Heart right ventricle (tissue), 16 donors: ENCODE results near the gene PI4KB. TPM values are rescaled to one million over a fixed set of nuclear protein-coding genes. Genes with fewer than 3 reads are reported as not detected.

ENCODE experiments used
- ATAC-seq, 8 donors: fragments of 200-7000 bp; cut with Tn5 transposase; one replicate each; pipeline ENCODE4 v1.9.1; 2020; ENCODE audit warnings: mild to moderate bottlenecking in 8 of 8, moderate library complexity in 8 of 8, moderate number of reproducible peaks in 1 of 8
- DNase-seq, 2 donors: peaks; one replicate each; pipeline ENCODE4 v3.0.0-alpha.2; 2020
- H3K27ac ChIP-seq, 10 donors: fragments of 200-600 bp; sonication (generic) in 2 of 10; one replicate each; pipeline versions ENCODE4 v1.5.0 to v1.8.0; 2020 to 2022; ENCODE audit warnings: mild to moderate bottlenecking in 3 of 10
- H3K27me3 ChIP-seq, 7 donors: fragments of 200-600 bp; one replicate each; pipeline ENCODE4 v1.8.0; 2021 to 2022; ENCODE audit warnings: mild to moderate bottlenecking in 2 of 7
- H3K36me3 ChIP-seq, 9 donors: fragments of 200-600 bp; sonication (generic) in 1 of 9; one replicate each; pipeline versions ENCODE4 v1.5.0 to v1.8.0; 2020 to 2022; ENCODE audit warnings: mild to moderate bottlenecking in 2 of 9
- H3K4me1 ChIP-seq, 9 donors: fragments of 200-600 bp; sonication (generic) in 1 of 9; one replicate each; pipeline versions ENCODE4 v1.5.0 to v1.8.0; 2020 to 2022; ENCODE audit warnings: mild to moderate bottlenecking in 4 of 9
- H3K4me3 ChIP-seq, 10 donors: fragments of 200-600 bp; sonication (generic) in 2 of 10; one replicate each; pipeline versions ENCODE4 v1.5.0 to v1.8.0; 2020 to 2022; ENCODE audit warnings: mild to moderate bottlenecking in 7 of 10, moderate library complexity in 2 of 10
- H3K9me3 ChIP-seq, 11 donors: fragments of 200-600 bp in 10 of 11; sonication (generic) in 2 of 11; one replicate each; pipeline versions ENCODE4 v1.5.0 to v1.8.0; 2013 to 2022; ENCODE audit warnings: mild to moderate bottlenecking in 2 of 11, control low read depth in 1 of 11, moderate library complexity in 1 of 11
- WGBS, 2 donors: extraction: QIAGEN DNeasy Blood & Tissue Kit; methylation state at CpG; one replicate each; pipeline ENCODE4 v1.1.7; 2013; ENCODE audit warnings: inconsistent platforms in 1 of 2; 5-methylcytosine and 5-hydroxymethylcytosine counted together
- intact Hi-C, 10 donors: fragments of 100-400 bp; cut with DNase I; formaldehyde crosslinking; loops; one replicate each; pipeline versions ENCODE4 v1.11.1 to v1.14.2; 2022
- polyA plus RNA-seq, 2 donors: library from polyadenylated mRNA; stranded (reverse); fragments of 200-250 nt; gene quantifications; one replicate each; pipeline ENCODE4 v1.2.3, GENCODE V29; 2013
- total RNA-seq, 10 donors: library from RNA; stranded (reverse); fragmentation: NEBNext Ultra II Directional in 3 of 10; extraction: Animal tissue kit (Norgen Biotek cat#: 25700) in 3 of 10; gene quantifications; one replicate each; pipeline versions ENCODE4 v1.2.1 to v1.2.4, GENCODE V29; 2021 to 2023
- TF ChIP-seq, protein P1 (sequence below), 9 donors: fragments of 200-600 bp; sonication (generic) in 2 of 9; IDR thresholded peaks; one replicate each; pipeline versions ENCODE4 v1.5.0 to v1.8.0; 2021 to 2022; ENCODE audit warnings: antibody characterized with exemption in 9 of 9, mild to moderate bottlenecking in 5 of 9, moderate library complexity in 1 of 9
- donor health status: Arrhythmogenic right ventricular cardiomyopathy.
- donor health status: ischemic (EF 13 %, LVEDD 7.1; RV severe dilation, severe dysfunction).
- donor health status: healthy with polysubstance abuse.
- donor health status: DM: no; HTN: yes; CAD: no.
- donor health status: DM: no; HTN: no; CAD: no.
- donor health status: ischemic (EF 25% LVEDD 6.9; RV normal size, moderate dysfunction).
- donor health status: ischemic (EF 25% LVEDD 5.7; RV mildly dilated, moderate dysfunction).
- donor health status: healthy.
- donor health status: DM: yes; HTN: yes; CAD: no.
- donor health status: Ischemic cardiomyopathy.
- donor health status: ischemic (EF 35%, LVEDD 5.7; RV mildly dilated, moderate dysfunction).
- donor health status: nonischemic (EF 11% LVEDD 7.7; RV severe dilation, severe dysfunction).
- donor health status: DM: yes; HTN: yes; CAD: no.
- donor health status: PGD.
- donor health status: ischemic (EF 29% LVEDD 5.4; RV normal size, mild dysfunction).
- donor health status: nonischemic (EF 23%, LVEDD 6.1; RV moderate dilation, normal function).

The PI4KB gene
- total and polyA plus RNA-seq, 12 donors = 17.6 to 52.1 (median 40.2) TPM

DNA sequence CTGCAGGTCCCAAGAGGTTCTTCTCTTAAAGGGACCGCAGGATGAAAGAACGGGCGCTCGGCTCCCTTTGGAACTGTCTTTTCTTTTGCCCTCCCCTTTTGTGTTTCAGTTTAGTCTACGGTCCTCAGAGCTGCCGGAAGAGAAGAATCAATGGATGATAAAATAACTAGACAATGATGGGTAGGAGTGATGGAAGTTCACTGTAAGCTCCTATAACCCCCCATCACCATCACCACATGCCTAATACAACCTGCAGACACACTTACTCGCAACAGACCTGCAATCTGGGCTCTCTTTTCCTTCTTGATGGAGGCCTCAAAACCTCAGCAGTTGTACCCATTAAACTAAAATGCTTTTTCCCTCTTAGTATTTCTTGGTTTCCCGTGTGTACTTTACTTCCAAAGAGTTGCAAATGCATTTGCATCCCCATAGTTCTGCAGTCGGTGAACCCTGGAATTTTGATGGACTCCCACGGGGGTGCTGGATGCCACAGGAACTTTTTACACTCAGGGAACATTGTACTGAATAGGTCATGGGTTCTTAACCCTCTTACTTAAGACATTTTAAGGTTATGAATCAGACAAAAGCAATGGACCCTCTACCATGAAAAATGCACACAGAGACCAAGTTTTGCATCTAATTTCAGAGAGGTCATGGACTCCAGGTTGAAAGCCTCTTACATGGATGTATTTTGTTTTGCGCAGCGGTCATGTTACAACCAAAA, 20.5 kb upstream of the PI4KB start:
- WGBS, 2 donors = 29 to 32% methylated on average over 12 of the region's 12 CpGs
- peaks cover 0 to 21% (median 0%) of the 10 kb centered on the region in 11 donors for H3K9me3 ChIP-seq
- no peaks in the 10 kb centered on the region for H3K27me3 ChIP-seq
- TF ChIP-seq, protein P1, sequence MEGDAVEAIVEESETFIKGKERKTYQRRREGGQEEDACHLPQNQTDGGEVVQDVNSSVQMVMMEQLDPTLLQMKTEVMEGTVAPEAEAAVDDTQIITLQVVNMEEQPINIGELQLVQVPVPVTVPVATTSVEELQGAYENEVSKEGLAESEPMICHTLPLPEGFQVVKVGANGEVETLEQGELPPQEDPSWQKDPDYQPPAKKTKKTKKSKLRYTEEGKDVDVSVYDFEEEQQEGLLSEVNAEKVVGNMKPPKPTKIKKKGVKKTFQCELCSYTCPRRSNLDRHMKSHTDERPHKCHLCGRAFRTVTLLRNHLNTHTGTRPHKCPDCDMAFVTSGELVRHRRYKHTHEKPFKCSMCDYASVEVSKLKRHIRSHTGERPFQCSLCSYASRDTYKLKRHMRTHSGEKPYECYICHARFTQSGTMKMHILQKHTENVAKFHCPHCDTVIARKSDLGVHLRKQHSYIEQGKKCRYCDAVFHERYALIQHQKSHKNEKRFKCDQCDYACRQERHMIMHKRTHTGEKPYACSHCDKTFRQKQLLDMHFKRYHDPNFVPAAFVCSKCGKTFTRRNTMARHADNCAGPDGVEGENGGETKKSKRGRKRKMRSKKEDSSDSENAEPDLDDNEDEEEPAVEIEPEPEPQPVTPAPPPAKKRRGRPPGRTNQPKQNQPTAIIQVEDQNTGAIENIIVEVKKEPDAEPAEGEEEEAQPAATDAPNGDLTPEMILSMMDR (IDR thresholded peaks at IDR 0.05) = no peak
- H3K4me3 ChIP-seq = peak overlapping the region in 9 of 10 donors; percentile 56 to 78 (median 66)
- ATAC-seq (no peak), DNase-seq (no peak)
- peaks cover 0 to 25% (median 13%) of the 10 kb centered on the region in 9 donors for H3K4me1 ChIP-seq
- intact Hi-C loops = loop anchor here in 7 of 10 donors (1.0 to 10.0 kb wide), 7 partner anchors 21 to 153 kb away; partner anchors contain the start of genes PIP5K1A (in 5 of the 7), VPS72 (in 5 of the 7), PSMB4 (in 4 of the 7) and PI4KB (in 1 of the 7)
- peaks cover 0 to 33% (median 16%) of the 10 kb centered on the region in 9 donors for H3K36me3 ChIP-seq
- H3K27ac ChIP-seq = peak overlapping the region in 8 of 10 donors; percentile 82 to 95 (median 90)

- TF ChIP-seq, protein P1 (IDR thresholded peaks at IDR 0.05) = no peak
- H3K4me1 ChIP-seq = peaks cover 0 to 25% (median 13%) of the 10 kb centered on the region in 9 donors
- H3K4me3 ChIP-seq = peak within 1 kb of the TSS; percentile 56 to 82 (median 68)
- intact Hi-C loops = loop anchor here in 7 of 10 donors (1.0 to 10.0 kb wide), 7 partner anchors 20 to 152 kb away; partner anchors contain the start of genes PIP5K1A (in 5 of the 7), VPS72 (in 5 of the 7), PSMB4 (in 4 of the 7) and PI4KB (in 1 of the 7)
- peak; percentile 96 to 99 (median 98) for ATAC-seq
- peak within 1 kb of the TSS; percentile 16 to 95 (median 89) for H3K27ac ChIP-seq
- 0 to 1% methylated on average over 38 of the region's 38 CpGs for WGBS, 2 donors
- peaks cover 0 to 41% (median 16%) of the 10 kb centered on the region in 9 donors for H3K36me3 ChIP-seq
- H3K27me3 ChIP-seq = no peaks in the 10 kb centered on the region
- peak; percentile 89 to 95 for DNase-seq
- H3K9me3 ChIP-seq = peaks cover 0 to 15% (median 0%) of the 10 kb centered on the region in 11 donors
These were observed 19.7 kb upstream of the PI4KB start, which contains the start of gene RFX5 for GRCh38 chr1:151346769-151347522. Gene RFX5 (minus strand): TSS chr1:151347252. CDS start chr1:151346320, 932 bp downstream.

DNA sequence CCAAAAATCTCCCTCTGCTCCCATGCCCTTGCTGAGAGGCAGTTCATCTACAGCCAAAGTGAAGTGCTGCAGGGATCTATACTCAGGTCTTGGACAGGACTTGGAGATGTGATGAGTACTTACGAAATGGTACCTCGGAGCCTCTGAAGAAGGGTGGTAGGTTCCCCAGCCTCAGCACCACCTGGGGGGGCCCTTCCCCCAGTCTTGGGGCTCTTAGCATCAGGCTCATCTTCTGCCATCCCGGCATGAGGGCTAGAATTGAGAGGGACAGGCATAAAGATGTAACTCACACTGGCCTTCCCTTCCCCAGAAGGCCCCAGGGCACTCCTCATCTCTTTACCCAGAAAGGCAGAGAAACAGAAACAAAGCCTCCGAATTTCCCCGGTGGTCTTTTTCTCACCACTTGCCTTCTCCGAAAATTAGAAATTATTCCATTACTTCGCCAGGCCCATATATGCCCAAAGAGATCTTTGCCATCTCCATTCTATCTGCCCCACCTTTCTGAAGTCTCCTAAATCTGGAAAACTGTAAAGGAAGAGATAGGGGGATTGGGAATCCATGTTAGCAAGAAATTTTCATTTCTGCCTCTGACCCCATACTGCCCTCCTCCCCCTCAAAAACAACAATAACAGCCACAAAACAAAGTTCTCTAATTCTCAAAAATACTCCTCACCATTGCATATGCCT, 19.0 kb upstream of the PI4KB start:
- H3K4me3 ChIP-seq = peak overlapping the region; percentile 56 to 82 (median 68)
- DNase-seq = no peak
- intact Hi-C loops = loop anchor here in 7 of 10 donors (2.0 to 10.0 kb wide), 6 partner anchors 19 to 151 kb away; partner anchors contain the start of genes PIP5K1A (in 5 of the 7), VPS72 (in 5 of the 7), PSMB4 (in 4 of the 7) and PI4KB (in 1 of the 7)
- ATAC-seq = no peak
- WGBS, 2 donors = 50 to 56% methylated on average over 7 of the region's 7 CpGs
- no peaks in the 10 kb centered on the region for H3K27me3 ChIP-seq
- peaks cover 0 to 8% (median 0%) of the 10 kb centered on the region in 11 donors for H3K9me3 ChIP-seq
- H3K36me3 ChIP-seq = peaks cover 0 to 47% (median 16%) of the 10 kb centered on the region in 9 donors
- TF ChIP-seq, protein P1 (IDR thresholded peaks at IDR 0.05) = no peak
- peak overlapping the region; percentile 16 to 95 (median 89) for H3K27ac ChIP-seq
- H3K4me1 ChIP-seq = peaks cover 0 to 32% (median 13%) of the 10 kb centered on the region in 9 donors
